HCT116 (cell line): Measurements from ENCODE around the gene HMGCL. TPM values are rescaled to one million over a fixed set of nuclear protein-coding genes. Genes with fewer than 3 reads are reported as not detected.

Experiments
- ATAC-seq: fragments of 200-7000 bp; cut with Tn5 transposase; 2 replicates; pipeline ENCODE4 v1.9.1; 2020; ENCODE audit warnings: mild to moderate bottlenecking, moderate library complexity
- BruUV-seq: library from RNA; stranded (reverse); fragments of 400-500 nt; replicated peaks from 2 replicates; lab custom pipeline; 2021; lab: Mats Ljungman, UMichigan
- CTCF ChIA-PET: fragments of 300-600 bp; sonication (Branson Sonifier 250); formaldehyde crosslinking; loops from one replicate; lab custom pipeline; 2021; ENCODE audit warnings: antibody characterized with exemption; lab: Charles Lee
- POLR2A ChIA-PET: fragments of 300-600, 350-600 bp; sonication (Branson Sonifier 250); formaldehyde crosslinking; loops from one replicate; lab custom pipeline; 2021; ENCODE audit warnings: antibody characterized with exemption; lab: Charles Lee
- RAD21 ChIA-PET, 2 experiments: fragments of 300-600 bp; sonication (Branson Sonifier 250); formaldehyde crosslinking; loops; one replicate each; lab custom pipeline; 2023; ENCODE audit warnings: low total read pairs in 2 of 2; ENCODE audit not compliant: uncharacterized antibody in 2 of 2, unreplicated experiment in 2 of 2, low non-redundant PET in 1 of 2; lab: Charles Lee
- DNase-seq: peaks from one replicate; pipeline ENCODE4 v3.0.0-alpha.2; 2010; ENCODE audit warnings: low read depth, low spot score
- H2AFZ ChIP-seq: fragments of 200-600 bp; shearing (Covaris generic), sonication (generic); 2 replicates; pipeline ENCODE4 v1.6.1; 2017; ENCODE audit warnings: low read depth, mixed run types, mixed read lengths, antibody characterized with exemption, low read length; ENCODE audit not compliant: poor library complexity, severe bottlenecking
- H3K27ac ChIP-seq: 2 replicates; pipeline ENCODE4 v1.5.1; 2012; ENCODE audit warnings: low read depth, low read length
- H3K27me3 ChIP-seq: fragments of 200-600 bp; sonication (generic); 2 replicates; pipeline ENCODE4 v1.6.1; 2016; ENCODE audit warnings: mixed run types, low read length, mixed read lengths; ENCODE audit not compliant: insufficient read depth
- H3K36me3 ChIP-seq, 2 experiments: fragments of 200-500 bp in 1 of 2; fragments of 200-600 bp in 1 of 2; sonication (Bioruptor generic) in 1 of 2; sonication (generic) in 1 of 2; 2 replicates each; pipeline versions ENCODE4 v1.5.1 to v1.6.1; 2014 to 2016; ENCODE audit warnings: low read length in 2 of 2, inconsistent platforms in 1 of 2, mixed read lengths in 1 of 2, mixed run types in 1 of 2; ENCODE audit not compliant: insufficient read depth in 2 of 2, control insufficient read depth in 1 of 2
- H3K4me1 ChIP-seq, 2 experiments: fragments of 200-600 bp in 1 of 2; sonication (generic) in 1 of 2; 2 replicates each; pipeline versions ENCODE4 v1.5.1 to v1.6.1; 2012 to 2017; ENCODE audit warnings: low read length in 2 of 2, inconsistent platforms in 1 of 2, mild to moderate bottlenecking in 1 of 2, mixed read lengths in 1 of 2, mixed run types in 1 of 2, moderate library complexity in 1 of 2; ENCODE audit not compliant: insufficient read depth in 2 of 2, control insufficient read depth in 1 of 2
- H3K4me2 ChIP-seq: fragments of 200-600 bp; sonication (generic); 2 replicates; pipeline ENCODE4 v1.6.1; 2017; ENCODE audit warnings: mixed run types, low read length, mixed read lengths
- H3K4me3 ChIP-seq, 2 experiments: fragments of 200-600 bp in 1 of 2; sonication (generic) in 1 of 2; replicated peaks in 1 of 2; 2 replicates each; pipeline ENCODE4 v1.5.1; 2011 to 2016; ENCODE audit warnings: low read length in 2 of 2, control low read depth in 1 of 2, low read depth in 1 of 2, mild to moderate bottlenecking in 1 of 2, mixed read lengths in 1 of 2, mixed run types in 1 of 2
- H3K79me2 ChIP-seq: fragments of 200-600 bp; sonication (generic); 2 replicates; pipeline ENCODE4 v1.6.1; 2017; ENCODE audit warnings: mild to moderate bottlenecking, mixed run types, low read length, moderate library complexity, mixed read lengths; ENCODE audit not compliant: insufficient read depth
- H3K9ac ChIP-seq: fragments of 200-600 bp; sonication (generic); 2 replicates; pipeline ENCODE4 v1.6.1; 2016; ENCODE audit warnings: low read length, mixed read lengths
- H3K9me2 ChIP-seq: fragments of 200-600 bp; sonication (generic), shearing (Covaris generic); 2 replicates; pipeline ENCODE4 v1.6.1; 2017; ENCODE audit warnings: mixed run types, mild to moderate bottlenecking, moderate library complexity; ENCODE audit not compliant: insufficient read depth
- H3K9me3 ChIP-seq, 2 experiments: fragments of 200-500 bp in 1 of 2; fragments of 200-600 bp in 1 of 2; sonication (Bioruptor generic) in 1 of 2; sonication (generic) in 1 of 2; 2 replicates each; pipeline ENCODE4 v1.6.1; 2014 to 2017; ENCODE audit warnings: low read length in 2 of 2, mixed read lengths in 2 of 2, inconsistent platforms in 1 of 2, low read depth in 1 of 2, mild to moderate bottlenecking in 1 of 2, mixed run types in 1 of 2, moderate library complexity in 1 of 2; ENCODE audit not compliant: control insufficient read depth in 1 of 2, insufficient read depth in 1 of 2
- H4K20me1 ChIP-seq: fragments of 200-600 bp; sonication (generic), shearing (Covaris generic); 2 replicates; pipeline ENCODE4 v1.6.1; 2017; ENCODE audit warnings: mixed run types, mild to moderate bottlenecking, moderate library complexity; ENCODE audit not compliant: insufficient read depth
- CEBPB ChIP-seq: IDR thresholded peaks from 2 replicates; pipeline ENCODE4 v1.6.1; 2012; ENCODE audit warnings: low read depth
- CTCF ChIP-seq, 3 experiments: fragments of 200-600 bp in 1 of 3; sonication (generic) in 1 of 3; IDR thresholded peaks in 2 of 3; conservative IDR thresholded peaks in 1 of 3; 2 replicates each; pipeline ENCODE4 v1.5.1; 2012 to 2017; ENCODE audit warnings: low read depth in 2 of 3, low read length in 2 of 3, antibody characterized with exemption in 1 of 3, borderline replicate concordance in 1 of 3, control low read depth in 1 of 3, mild to moderate bottlenecking in 1 of 3, mixed read lengths in 1 of 3, mixed run types in 1 of 3, moderate library complexity in 1 of 3; ENCODE audit not compliant: insufficient read depth in 1 of 3
- ELF1 ChIP-seq: IDR thresholded peaks from 2 replicates; pipeline ENCODE4 v1.6.1; 2012; ENCODE audit warnings: low read depth, borderline replicate concordance
- EZH2 ChIP-seq: fragments of 200-600 bp; sonication (generic); IDR thresholded peaks from 2 replicates; pipeline ENCODE4 v1.6.1; 2017; ENCODE audit warnings: antibody characterized with exemption, mixed run types
- EZH2phosphoT487 ChIP-seq: fragments of 200-600 bp; IDR thresholded peaks from 2 replicates; pipeline ENCODE4 v1.6.1; 2018; ENCODE audit warnings: antibody characterized with exemption, borderline replicate concordance
- MAX ChIP-seq: IDR thresholded peaks from 2 replicates; pipeline ENCODE4 v1.6.1; 2012
- RAD21 ChIP-seq: IDR thresholded peaks from 2 replicates; pipeline ENCODE4 v1.6.1; 2012; ENCODE audit warnings: low read depth, mild to moderate bottlenecking
- TCF7L2 ChIP-seq: IDR thresholded peaks from 2 replicates; pipeline ENCODE4 v1.7.0; 2011; ENCODE audit warnings: borderline replicate concordance, inconsistent platforms; ENCODE audit not compliant: insufficient read depth, insufficient read length; ENCODE audit errors: extremely low read depth
- ZFX ChIP-seq: fragments of 450-650 bp; IDR thresholded peaks from 2 replicates; pipeline ENCODE4 v1.6.1; 2017
- intact Hi-C: fragments of 100-400 bp; cut with micrococcal nuclease; formaldehyde crosslinking; loops from 2 replicates; pipeline ENCODE4 v1.10.0; 2022
- total RNA-seq: library from RNA; stranded (reverse); gene quantifications from one replicate; pipeline ENCODE4 v1.2.1, GENCODE V29; 2021; ENCODE audit not compliant: unreplicated experiment

The HMGCL gene
- total RNA-seq, 1 experiment from 2014 or later = 36.2 TPM

- CTCF ChIA-PET = no interaction called here
These were observed 42.3 kb upstream of the HMGCL start for GRCh38 chr1:23867542-23867894.

More at GRCh38 chr1:23867542-23867894, 42.3 kb upstream of the HMGCL start:
- Histone ChIP-seq H3K27me3 (no peaks in the 10 kb centered on the region), H3K27ac (peak overlapping the region; percentile 63; the same call in 1 of the 2 replicates), H3K4me3 (peak overlapping the region; percentile 74 to 83), H3K36me3 (peaks cover under 1 to 12% of the 10 kb centered on the region in 2 experiments; a peak in 2 of 4 replicates), H3K9me2 (no peaks in the 10 kb centered on the region), H3K4me1 (peaks cover 34 to 39% of the 10 kb centered on the region in 2 experiments), H2AFZ (no peak overlapping the region)
- TF ChIP-seq ZFX (no peak), CTCF (IDR thresholded peaks at IDR 0.05 in 2 of 3, conservative IDR thresholded peaks at IDR 0.05 in 1 of 3; ENCODE audit: borderline replicate concordance in 1 of 3, insufficient read depth in 1 of 3, low read depth in 2 of 3, low read length in 2 of 3) (no peak), CEBPB (no peak), EZH2phosphoT487 (no peak), TCF7L2 (no peak), ELF1 (no peak), RAD21 (no peak), EZH2 (no peak), MAX (no peak)
- TF ChIP-seq, all 23 proteins: peak for 0
- ATAC-seq (no peak; the same call in 1 of the 2 replicates), DNase-seq (no peak)
- Histone ChIP-seq H3K79me2 (peaks cover 4% of the 10 kb centered on the region; the same call in 1 of the 2 replicates), H3K9me3 (no peaks in the 10 kb centered on the region), H3K9ac (peak overlapping the region; percentile 63), H3K4me2 (peak overlapping the region; percentile 96), H4K20me1 (no peaks in the 10 kb centered on the region)
- BruUV-seq = no TSS peak
- POLR2A ChIA-PET = no interaction called here
- RAD21 ChIA-PET = interaction anchor here in 1 of 2 experiments (0.9 kb wide), 1 partner anchor 29 kb away, joined by 3 read pairs; no protein-coding TSS in a partner anchor
- intact Hi-C loops = loop anchor here (5.0 kb wide), 1 partner anchor 95 kb away; no protein-coding TSS in a partner anchor
